ENCODE data around the gene SYTL3.
"Not testable (repeated sequence)": the region's sequence is repeated elsewhere in the genome, so short reads cannot be mapped to it uniquely, and the experiment has no call there.

The SYTL3 gene

DNA sequence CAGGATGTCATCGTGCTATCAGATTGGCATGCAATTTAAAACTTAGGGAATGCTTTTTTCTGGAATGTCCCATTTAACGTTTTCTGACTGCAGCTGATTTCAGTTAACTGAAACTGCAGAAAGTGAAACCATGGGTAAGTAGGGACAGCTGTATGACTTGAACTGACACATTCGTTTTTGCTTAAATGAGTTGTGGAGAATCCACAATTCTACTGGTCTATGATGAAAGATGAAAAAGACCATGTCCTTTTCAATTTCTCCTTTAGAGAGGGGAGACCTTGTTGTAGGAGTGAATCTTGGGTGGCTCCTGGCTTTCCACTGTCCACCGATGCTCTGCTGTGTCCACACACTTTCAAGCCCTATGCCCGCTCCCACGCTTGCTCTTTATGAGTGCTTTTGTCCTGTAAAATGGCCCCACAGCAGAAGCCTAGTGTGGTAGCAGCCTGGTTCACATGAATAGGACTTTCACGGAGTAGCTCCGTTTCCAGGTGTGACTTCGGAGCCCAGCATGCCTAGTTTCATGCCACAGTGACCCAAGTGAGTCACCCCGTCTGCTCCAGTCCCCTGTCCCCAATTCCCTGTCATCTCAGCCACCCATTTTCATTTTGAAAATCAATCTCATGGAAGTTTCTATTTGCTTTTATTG, 27.2 kb upstream of the SYTL3 start:
- no peak for DNase-seq

DNA sequence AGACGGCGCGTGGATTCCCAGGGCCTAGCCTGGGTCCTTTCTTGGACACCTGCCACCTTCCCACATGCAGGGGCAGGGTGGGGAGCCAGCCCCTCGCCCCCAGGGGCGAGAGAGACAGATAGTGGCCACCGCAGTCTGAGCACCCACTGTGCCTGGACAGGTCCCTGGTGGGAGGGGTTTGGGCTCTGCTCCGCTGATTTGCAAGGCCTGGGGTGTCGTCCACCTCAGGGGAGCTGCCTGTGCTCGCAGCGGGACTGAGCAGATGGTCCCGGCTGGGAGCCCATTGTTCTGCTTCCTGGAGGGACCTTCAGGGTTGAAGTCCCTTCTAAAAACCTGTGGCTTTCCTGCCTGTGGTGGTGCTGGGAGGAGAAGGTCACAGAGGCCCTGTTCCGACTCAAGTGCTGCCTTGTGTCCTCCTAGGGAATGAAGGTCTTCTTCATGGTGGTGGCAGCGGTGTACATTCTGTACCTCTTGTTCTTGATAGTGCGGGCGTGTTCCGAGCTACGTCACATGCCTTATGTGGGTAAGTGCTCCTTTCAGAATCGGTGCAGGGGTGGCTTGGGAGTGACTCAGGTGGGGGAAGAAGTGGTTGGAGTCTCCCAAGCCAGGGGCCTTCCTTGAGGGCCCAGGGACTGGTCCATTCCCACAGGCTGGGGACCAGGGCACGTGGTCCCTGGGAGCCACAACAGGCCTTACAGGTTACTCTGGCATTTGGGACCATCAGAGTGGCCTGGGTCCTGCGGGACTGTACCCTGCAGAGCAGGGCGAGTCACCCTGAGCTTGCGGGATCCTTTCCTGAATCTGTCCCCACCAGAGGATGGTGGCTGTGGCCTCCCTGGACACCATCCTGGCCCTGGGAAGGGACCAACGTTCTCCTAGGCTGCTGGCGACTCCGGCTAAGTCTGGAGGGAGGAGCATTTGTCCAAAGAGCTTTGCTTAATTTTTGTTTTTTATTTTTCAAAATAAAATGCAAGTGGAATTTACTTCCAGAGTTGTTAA, 24.9 kb upstream of the SYTL3 start:
- no peak for DNase-seq

DNA sequence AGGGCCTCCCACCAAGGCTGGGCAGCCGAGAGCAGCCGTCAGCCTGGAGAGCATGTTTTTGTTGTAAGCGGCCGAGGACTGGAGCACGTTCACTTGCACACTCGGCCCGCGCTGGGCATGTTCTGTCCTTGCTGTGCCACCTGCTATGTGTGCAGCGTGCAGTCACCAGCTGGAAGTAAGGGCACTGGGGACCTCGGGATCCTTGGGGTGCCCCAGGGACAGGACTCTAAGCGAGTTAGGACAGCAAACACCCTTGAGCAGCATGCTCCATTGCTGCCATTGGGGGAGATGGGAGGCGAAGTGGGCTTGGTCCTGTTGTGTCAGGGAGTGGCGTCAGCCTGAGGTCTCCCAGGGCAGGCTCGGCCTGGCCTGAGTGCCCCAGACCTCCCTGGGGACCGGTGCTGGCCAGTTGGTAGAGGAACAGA, 24.0 kb upstream of the SYTL3 start:
- DNase-seq, result no peak

DNA sequence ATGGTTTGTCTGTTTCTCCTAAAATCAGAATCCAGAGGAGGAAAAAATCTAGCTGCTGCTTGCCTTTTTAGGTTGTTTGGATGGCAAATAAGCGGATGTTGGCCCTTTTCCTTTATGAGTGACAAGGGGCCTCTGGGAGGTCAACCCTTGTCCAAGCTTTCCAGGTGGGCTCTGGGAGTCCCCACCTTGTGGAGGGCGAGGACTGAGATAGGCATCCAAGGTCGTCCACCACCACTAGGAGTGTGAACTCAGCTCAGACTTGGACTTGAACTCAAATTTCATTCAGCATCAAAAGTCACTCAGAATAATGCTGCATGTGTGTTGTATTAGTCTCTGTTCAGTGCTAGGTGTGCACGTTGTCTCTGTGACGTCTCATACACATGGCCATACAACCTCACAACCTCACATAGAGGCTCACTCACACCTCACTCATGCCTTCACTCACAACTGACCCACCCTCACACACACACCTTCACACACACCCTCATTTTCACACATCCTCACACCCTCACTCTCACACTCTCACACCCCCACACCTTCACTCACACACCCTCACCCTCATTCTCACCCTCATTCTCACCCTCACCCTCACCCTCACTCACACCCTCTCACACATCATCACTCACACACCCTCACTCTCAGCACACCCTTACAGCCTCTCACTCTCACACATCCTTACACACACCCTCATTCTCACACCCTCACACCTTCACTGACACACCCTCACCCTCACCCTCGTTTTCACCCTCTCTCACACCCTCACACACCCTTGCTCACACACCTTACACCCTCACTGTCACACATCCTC, 23.3 kb upstream of the SYTL3 start:
- DNase-seq, result no peak

DNA sequence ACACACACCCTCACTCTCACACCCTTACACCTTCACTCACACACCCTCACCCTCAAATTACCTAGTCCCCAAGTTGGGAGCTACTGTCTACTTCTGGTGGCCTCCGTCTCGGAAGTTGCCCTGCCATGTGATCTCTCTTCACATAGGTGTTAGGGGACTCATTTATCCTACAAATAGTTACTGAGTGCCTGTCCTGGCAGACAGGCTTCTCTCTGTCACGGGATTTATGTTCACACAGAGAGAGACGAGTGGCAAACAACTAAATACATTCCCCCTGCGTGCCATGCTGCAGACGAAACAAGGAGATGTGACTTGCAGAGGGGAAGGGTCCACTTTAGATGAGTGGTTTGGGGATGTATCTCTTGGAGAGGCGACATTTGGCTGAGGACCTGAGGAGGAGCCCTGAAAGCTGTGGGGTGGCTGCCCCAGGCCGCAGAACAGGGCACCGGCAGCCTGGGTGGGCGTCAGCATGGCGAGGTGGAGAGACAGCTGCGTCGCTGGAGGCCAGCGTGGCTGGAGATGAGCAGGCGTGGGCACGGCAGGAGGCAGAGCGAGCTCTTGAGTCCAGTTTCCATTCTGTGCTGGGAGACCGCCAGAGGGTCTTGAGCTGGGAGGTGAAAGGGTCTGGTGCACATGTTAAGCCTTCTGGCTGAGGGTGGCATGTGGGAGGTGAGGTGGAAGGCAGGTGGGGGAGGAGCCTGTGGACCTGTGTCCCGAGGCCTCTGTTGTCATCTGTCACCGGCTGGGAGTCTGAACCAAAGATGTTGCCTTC, 22.5 kb upstream of the SYTL3 start:
- DNase-seq, result no peak

DNA sequence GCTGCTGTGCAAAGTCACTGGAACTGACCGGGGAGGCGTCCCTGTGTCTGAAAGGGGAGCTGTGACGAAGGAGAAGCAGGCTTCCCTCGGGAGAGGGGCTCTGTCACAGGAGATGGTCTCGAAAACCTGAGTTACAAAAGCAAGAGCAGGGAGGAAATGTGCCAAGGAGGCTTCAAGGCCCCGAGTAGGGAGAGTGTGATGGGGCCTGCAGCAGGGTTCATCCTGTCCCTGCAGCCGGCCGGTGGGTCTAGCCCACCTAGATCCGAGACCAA, 22.0 kb upstream of the SYTL3 start:
- DNase-seq, result no peak

DNA sequence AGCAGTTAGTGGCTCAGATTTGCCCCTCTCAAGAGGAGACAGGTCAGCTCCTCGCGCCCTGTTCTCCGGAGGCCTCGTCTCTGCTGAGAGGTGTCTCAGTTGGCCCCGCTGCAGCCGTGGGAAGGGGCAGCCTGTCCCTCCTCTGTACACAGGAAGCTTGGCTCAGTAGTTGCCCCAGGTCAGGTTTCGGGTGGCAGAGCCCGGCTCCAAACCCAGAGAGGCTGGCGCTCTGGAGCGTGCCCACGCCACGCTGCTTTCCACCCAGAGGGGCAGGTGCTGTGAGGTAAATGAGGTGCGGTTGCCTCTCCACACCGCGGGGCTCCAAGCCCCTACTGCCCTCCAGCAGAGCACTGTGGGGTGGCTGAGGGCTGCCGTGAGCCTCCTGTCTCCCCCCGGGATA, 21.3 kb upstream of the SYTL3 start:
- no peak for DNase-seq

DNA sequence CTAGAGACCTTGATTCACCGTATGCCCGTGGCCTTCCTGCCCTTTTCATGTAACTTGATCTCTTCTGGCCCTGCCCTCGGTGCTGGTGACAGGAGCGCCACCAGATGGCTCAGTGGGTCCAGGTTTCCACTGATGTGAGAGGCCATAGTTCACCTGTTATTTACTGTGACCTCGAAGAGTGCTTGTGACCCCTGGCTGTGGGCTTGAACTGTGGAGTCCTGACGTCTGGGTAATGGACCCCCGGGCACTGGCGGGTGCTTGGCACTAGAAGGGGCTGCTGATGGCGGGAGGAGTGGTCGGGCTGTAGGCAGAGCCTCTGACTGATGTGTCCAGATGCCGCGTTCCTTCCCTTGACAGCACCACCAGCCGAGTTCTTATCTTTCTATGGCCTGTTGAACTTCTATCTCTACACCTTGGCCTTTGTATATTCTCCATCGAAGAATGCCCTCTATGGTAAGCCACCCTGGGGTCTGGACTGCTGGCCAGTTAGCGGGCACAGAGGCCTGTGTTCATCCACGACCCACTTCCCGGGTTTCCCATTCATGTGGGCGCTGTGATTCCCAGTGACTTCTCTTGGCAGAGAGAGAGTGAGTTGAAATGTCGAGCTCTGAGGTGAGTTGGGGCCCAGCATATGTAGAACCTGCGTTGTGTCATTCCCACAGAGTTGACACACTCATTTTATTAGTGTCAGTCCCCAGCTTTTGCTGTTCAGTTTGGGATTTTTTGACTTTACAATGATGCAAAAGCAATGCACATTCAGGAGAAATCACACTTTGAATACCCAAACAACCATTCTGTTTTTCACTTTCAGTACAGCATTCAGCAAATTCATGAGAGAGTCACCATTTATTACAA, 20.3 kb upstream of the SYTL3 start:
- peak; percentile 21 for DNase-seq

DNA sequence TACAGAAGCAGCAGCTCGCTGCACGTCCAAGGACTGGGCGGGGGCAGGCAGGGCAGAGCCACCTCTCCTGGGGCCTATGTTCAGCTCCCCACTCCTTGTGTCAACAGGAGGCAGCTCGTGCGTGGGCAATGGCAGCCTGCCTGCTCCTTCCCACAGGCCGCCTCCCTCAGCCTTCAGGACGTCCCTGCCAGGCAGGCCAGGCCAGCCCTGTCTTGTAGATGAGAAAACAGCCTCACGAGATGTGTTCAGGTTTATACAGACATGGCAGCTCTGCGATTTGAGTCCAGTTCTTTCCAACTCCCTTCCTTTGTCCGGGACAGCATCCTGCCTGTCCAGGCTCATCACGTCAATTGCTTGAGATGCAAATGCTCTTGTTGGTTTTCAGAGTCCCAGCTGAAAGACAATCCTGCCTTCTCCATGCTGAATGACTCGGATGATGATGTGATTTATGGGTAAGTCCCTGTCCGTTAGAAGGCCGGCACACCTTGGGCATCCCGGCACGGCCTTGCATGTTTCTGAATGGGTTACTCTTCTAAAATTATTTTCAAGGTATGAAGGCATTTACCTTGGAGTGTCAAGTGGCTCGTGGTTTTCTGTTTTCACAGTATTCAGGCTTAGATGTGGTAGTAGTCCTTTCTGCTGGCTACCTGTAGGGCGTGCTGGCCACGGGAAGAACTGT, 18.8 kb upstream of the SYTL3 start:
- no peak for DNase-seq

DNA sequence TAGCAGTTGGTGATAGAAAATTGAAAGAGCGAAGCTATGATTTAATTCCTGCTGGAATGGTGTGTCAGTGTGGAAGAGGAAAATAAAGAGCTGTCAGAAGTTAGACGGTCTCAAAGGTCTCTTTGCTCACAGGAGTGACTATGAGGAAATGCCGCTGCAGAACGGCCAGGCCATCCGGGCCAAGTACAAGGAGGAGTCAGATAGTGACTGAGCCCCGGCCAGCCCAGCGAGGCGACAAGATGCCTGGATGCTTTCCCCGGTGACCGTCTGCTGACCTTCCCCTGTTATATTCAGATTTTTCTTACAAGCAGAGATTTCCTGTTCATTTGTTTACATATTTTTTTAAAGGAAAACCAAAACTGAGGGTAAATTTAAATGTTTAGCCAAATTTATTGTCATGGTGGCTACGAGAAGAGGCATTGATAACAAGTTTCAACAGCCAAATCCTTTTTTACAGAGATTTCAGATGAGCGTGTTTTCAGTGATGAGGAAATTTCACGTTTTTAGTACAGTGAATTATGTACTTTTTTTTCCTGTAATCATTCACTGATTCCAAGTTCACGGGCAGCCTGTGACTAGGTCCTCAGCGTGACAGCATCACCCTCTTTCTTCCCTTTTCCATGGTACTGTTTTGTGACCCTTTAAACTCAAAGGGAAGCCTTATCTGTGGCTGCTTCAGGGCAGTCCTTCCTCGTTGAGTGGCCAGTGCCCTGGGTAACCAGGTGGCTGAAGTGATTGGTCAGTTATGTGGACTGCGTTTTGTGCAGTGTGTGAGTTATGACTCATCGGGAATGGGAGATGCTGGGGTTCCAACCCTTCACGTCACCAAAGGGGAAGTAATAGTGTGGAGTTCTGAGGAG, 17.9 kb upstream of the SYTL3 start:
- no peak for DNase-seq

DNA sequence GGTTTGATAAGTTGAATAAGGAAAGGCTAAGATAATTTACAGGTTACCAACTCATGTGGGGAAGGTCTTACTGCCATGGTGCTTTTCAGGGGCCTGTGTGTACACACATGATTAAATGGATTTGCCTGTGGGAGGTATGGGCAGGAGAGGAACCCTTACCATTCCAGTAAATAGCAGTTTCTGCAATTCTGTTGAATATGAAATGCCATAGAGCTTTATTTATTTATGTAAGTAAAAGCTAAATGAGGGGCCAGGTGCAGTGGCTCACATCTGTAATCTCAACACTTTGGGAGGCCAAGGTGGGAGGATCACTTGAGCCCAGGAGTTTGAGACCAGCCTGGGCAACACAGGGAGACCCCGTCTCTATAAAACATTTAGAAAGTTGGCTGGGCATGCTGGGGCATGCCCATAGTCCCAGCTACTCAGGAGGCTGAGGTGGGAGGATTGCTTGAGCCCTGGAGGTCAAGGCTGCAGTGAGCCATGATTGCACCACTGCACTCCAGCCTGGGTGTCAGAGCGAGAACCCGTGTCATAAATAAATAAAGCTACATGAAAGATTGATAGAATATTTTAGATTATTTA, 17.2 kb upstream of the SYTL3 start:
- not testable (repeated sequence) for DNase-seq

DNA sequence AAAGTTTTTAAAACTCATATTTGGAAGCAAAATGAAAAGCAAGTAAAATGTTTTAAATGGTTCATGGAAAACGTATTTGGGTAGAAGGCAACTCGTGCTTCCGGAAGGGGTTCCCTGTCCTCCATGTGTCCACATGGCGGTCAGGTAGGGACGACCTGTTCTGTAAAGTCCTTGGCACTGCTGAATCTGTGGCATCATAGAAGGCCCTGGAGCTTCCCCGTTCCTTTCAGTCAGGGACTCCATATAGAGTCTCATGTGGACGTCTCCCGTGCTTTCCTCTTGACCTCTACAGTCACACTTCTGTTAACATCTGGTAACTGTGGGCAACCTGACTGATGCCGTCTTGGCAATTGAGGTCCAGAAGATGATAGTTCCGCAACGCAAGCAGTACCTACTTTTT, 16.7 kb upstream of the SYTL3 start:
- no peak for DNase-seq

DNA sequence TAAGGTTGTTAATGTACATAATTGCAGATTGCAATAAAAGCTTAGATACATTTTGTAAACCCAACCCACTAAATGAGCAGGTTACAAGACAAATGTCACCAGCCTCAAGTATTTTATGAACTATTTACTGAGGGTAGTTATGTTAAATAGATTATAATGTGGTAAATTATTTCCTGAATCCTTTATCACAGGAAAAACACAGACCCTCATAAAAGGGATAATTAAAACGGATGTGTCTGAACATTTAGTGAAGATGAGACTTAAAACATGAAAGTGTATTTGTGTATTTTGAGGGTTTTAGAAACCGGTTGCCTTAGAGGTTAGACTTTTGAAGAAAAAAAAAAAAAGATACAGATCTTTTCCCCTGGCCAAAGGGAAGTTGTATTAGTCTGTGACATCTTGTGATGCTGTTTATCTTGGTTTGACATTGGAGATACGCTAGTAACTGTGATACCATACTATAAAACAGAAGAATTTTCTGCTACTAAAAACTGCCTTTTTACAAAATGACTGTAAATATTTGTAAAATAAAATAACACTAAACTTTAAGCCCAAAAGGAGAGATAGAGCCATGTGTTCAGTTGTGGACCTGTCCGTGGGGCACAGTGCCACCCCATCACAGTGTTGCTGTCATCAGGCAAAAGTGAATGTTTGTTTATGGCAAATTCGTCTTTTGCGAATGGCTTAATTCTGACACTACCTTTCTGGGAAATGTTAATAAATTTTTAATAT, 15.0 kb upstream of the SYTL3 start:
- DNase-seq, result no peak

DNA sequence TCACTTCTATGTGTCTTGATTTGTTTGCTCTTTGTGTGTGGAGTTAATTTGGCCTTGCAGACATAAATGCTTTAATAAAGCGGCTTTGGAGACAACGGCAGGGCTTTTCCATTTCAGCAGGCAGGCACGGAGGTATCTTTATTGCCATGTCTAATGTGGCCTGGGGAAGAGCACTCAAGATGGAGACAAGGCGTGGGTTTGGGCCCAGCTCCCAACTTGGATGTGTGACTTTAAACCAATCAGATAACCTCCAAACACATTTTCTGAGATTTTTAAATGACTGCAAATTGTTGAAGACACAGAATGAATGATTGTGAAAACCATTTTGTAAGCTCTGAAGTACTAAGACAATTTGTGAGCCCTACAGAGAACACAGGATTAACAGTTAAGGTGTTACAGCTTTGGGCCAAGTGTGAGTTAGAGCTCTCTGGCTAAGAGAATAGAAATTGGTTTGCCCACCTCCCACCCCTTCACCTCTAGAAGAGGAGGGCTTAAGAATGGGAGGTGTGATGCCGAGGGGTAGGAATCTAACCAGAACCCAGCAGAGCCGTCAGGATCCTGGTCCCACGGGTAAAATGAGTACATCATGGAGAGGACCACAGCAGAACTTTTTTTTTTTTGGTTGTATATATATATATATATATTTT, 14.3 kb upstream of the SYTL3 start:
- DNase-seq, result no peak

DNA sequence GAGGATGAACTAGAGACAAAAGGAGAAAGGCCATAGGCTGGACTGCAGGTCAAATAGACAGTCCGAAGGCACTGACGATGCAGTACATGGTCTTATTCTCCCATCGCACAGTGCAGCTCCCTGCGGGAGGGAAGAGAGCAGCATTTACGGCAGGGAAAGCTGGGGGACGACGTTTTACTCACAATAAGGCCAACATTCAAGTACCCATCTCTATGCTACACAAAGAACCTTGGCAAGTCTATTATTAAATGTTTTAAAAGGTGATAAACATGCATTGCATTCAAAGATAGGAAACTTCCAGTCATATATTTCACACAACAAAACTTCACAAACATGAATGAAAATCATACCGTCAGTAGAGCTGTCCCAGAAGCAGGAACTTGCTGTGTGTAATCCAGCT, 13.1 kb upstream of the SYTL3 start:
- no peak for DNase-seq

DNA sequence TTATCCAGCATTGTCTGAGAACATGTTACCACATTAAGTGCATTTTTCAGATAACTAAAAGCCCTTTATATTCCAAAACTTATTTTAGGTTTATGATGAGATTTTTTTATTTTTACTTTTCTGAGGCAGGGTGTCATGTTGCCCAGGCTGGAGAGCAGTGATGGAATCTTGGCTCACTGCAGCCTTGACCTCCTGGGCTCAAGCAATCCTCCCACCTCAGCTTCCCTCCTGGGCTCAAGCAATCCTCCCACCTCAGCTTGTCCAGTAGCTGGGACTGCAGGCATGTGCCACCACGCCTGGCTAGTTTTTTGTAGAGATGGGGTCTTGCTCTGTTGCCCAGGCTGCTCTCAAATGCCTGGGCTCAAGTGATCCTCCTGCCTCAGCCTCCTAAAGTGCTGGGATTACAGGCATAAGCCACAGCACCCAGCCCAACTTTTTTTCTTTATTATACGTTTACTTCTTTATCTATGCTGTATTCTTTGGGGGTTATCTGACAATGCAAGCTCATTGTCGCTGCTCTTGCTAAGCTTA, 11.5 kb upstream of the SYTL3 start:
- no peak for DNase-seq

DNA sequence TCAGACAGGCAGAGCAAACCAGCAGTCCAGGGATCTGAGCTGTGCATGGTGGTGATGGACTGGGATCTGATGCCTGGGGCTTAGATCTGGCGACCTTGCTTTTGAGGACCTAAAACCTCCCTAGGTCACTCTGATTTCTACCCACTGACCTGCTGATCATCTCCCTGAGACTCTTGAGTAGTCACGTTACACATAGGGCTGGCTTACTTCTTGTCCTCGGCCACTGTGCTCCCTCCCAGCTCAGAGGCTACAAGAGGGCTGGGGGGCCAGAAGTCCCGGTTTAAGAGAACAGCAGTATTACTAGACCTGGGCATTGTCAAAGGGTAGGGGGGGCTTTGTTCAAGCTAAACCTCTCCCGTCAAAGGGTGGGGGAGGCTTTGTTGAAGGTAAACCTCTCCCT, 10.8 kb upstream of the SYTL3 start:
- DNase-seq, result no peak

DNA sequence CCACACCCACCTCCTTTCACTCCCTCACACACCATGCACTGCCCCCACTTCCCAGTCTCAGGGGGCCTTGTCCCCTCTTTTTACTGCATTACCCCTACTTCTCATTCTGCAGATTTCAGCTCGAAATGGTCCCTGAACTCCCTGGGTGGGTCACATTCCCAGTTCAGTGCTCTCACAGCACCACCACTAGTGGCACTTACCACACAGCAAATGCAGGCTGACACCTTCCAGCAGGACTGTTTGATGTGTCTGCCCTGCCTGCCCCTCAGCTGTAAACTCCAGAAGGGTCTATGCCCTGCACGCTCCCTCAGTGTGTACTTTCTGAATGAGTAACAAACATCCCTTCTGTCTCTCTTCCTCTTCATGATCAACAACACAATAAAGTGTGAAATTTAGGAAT, 9.3 kb upstream of the SYTL3 start:
- no peak for DNase-seq
